ENCODE measurements around the gene HCAR3. TPM values are rescaled to one million over a fixed set of nuclear protein-coding genes. Genes with fewer than 3 reads are reported as not detected.
"Not testable (repeated sequence)": the region's sequence is repeated elsewhere in the genome, so short reads cannot be mapped to it uniquely, and the experiment has no call there.

HCAR3 gene
- polyA plus RNA-seq, 1 of the 3 experiments (the other 2 are of a cell fraction) = not detected

DNA sequence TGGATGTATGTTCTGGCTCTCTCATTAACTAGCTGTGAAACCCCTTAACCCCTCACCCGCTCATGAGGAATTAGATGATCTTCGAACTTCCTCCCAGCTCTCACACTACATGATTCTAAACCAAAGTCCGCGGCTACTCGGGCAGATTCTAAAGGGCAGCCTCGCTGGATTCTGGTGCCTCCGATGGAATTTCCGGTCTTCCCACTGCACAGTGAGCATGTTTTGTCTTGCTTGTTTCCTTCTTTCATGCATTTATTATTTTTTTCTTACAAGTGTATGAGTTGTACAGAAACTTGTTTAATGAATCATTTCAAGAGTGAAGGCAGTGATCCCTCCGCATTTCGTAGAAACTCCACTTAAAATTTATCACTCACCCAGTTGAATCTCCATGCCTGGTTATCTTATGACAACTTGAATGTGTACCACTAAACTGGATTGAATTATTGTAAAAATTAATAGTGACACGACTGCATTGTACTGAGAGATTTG is 4.5 kb upstream of the HCAR3 start (continued):
- TF ChIP-seq, protein P1, sequence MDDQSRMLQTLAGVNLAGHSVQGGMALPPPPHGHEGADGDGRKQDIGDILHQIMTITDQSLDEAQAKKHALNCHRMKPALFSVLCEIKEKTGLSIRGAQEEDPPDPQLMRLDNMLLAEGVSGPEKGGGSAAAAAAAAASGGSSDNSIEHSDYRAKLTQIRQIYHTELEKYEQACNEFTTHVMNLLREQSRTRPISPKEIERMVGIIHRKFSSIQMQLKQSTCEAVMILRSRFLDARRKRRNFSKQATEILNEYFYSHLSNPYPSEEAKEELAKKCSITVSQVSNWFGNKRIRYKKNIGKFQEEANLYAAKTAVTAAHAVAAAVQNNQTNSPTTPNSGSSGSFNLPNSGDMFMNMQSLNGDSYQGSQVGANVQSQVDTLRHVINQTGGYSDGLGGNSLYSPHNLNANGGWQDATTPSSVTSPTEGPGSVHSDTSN (IDR thresholded peaks at IDR 0.05) = no peak
- TF ChIP-seq POLR2AphosphoS5 (IDR thresholded peaks at IDR 0.05; ENCODE audit: low read depth, low read length) = no peak
- TF ChIP-seq, protein P2, sequence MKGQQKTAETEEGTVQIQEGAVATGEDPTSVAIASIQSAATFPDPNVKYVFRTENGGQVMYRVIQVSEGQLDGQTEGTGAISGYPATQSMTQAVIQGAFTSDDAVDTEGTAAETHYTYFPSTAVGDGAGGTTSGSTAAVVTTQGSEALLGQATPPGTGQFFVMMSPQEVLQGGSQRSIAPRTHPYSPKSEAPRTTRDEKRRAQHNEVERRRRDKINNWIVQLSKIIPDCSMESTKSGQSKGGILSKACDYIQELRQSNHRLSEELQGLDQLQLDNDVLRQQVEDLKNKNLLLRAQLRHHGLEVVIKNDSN (IDR thresholded peaks at IDR 0.05; ENCODE audit: borderline replicate concordance, low read depth) = no peak
- no peak for TF ChIP-seq FOXJ3 (CRISPR knock-in tag; IDR thresholded peaks at IDR 0.05)

DNA sequence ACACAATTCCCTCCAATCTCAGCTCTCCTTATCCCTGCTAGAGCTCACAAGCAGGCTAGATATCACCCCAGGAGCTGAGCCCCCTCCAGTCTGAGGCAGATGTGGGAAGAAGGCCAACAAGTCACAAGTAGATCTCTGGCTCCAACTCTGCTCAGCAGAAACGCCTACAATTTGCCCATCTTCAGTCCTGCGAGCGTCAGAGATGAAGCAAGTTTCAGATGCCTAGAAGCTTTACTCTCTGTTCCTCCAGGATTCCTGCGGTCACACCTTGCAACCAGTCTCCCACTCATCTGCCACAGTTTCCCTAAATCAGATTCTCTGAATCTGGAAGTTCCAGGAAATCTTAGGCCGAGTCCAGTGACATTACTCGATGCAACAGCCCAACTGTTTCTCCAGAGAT is 1.4 kb downstream of the HCAR3 start:
- H3K27me3 ChIP-seq (ENCODE audit: insufficient read depth); H3K79me2 ChIP-seq (ENCODE audit: insufficient read depth); H4K20me1 ChIP-seq (ENCODE audit: insufficient read depth); H2AFZ ChIP-seq (ENCODE audit: low read depth); H3K9me3 ChIP-seq; H3K9ac ChIP-seq; H3K4me2 ChIP-seq; H3K27ac ChIP-seq (ENCODE audit: low read depth in 2 of 2, low read length in 1 of 2); POLR2A ChIA-PET; H3F3A ChIP-seq (replicated peaks; ENCODE audit: insufficient read depth); H3K9me2 ChIP-seq; CTCF ChIA-PET; H3K4me1 ChIP-seq (ENCODE audit: control insufficient read depth in 1 of 2, insufficient read depth in 2 of 2, low read depth in 1 of 2, low read length in 1 of 2); H3K36me3 ChIP-seq (replicated peaks in 1 of 2; ENCODE audit: control insufficient read depth in 1 of 2, insufficient read depth in 2 of 2, low read length in 1 of 2); H3K4me3 ChIP-seq (ENCODE audit: low read depth in 2 of 2, low read length in 1 of 2); DNase-seq: not testable (repeated sequence)
- WGBS (ENCODE audit: low lambda C conversion rate) = 86% methylated on average over 6 of the region's 6 CpGs

DNA sequence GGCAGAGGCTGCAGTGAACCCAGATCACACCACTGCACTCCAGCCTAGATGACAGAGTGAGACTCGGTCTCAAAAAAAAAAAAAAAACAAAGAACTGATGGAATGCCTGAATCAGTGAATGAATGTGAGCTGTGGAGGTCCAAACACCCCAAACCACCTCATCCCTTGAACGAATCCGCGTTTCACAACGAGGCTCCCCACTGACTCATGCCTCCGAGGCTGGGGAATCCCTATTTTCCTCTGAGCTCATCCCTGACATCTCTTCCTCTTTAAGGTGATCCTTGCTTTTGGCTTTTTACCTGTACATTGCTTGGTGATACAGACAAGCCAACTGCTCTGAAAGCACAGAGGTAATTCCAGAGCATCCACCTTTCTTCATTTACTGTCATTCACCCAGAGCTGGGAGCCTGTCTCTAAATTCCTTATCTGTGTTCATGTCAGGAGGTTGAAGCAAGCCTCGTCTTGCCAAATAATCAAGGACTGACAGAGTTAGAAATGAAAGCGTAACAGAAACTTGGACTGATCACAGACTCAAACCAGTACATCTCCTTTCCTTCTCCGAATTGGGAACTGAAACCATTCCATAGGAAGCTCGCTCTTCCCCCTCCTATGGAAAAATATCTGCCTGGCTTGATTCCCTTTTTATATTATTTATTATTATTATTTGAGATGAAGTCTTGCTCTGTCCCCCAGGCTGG is 3.0 kb downstream of the HCAR3 start:
- CTCF ChIA-PET; H3K9me2 ChIP-seq; H3K4me3 ChIP-seq (ENCODE audit: low read depth in 2 of 2, low read length in 1 of 2); H3K27ac ChIP-seq (ENCODE audit: low read depth in 2 of 2, low read length in 1 of 2); DNase-seq; H4K20me1 ChIP-seq (ENCODE audit: insufficient read depth); H3K79me2 ChIP-seq (ENCODE audit: insufficient read depth); H3K27me3 ChIP-seq (ENCODE audit: insufficient read depth); H3K9me3 ChIP-seq; H3K4me1 ChIP-seq (ENCODE audit: control insufficient read depth in 1 of 2, insufficient read depth in 2 of 2, low read depth in 1 of 2, low read length in 1 of 2); POLR2A ChIA-PET; H3K36me3 ChIP-seq (replicated peaks in 1 of 2; ENCODE audit: control insufficient read depth in 1 of 2, insufficient read depth in 2 of 2, low read length in 1 of 2); H3K4me2 ChIP-seq; H2AFZ ChIP-seq (ENCODE audit: low read depth); H3F3A ChIP-seq (replicated peaks; ENCODE audit: insufficient read depth); H3K9ac ChIP-seq: not testable (repeated sequence)
- 91% methylated on average over 2 of the region's 10 CpGs for WGBS (ENCODE audit: low lambda C conversion rate)

DNA sequence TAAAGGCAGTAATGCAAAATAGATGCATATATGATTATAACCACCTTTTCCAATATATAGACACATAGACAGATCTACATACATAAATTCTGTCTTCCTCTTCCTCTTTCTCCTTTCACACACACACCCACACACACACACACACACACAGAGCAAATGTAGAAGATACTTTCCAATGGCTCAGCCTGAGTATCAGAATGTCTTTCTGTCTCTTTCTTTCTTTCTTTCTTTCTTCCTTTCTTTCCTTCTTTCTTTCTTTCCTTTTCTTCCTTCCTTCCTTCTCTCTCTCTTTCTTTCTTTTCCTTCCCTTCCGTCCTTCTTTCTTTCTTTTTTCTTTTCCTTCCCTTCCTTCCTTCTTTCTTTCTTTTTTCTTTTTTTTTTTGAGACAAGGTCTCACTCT is 5.3 kb downstream of the HCAR3 start:
- H3K27ac ChIP-seq (ENCODE audit: low read depth in 2 of 2, low read length in 1 of 2); H2AFZ ChIP-seq (ENCODE audit: low read depth); H3F3A ChIP-seq (replicated peaks; ENCODE audit: insufficient read depth); H4K20me1 ChIP-seq (ENCODE audit: insufficient read depth); POLR2A ChIA-PET; H3K9ac ChIP-seq; H3K4me2 ChIP-seq; H3K27me3 ChIP-seq (ENCODE audit: insufficient read depth); H3K4me3 ChIP-seq (ENCODE audit: low read depth in 2 of 2, low read length in 1 of 2); H3K79me2 ChIP-seq (ENCODE audit: insufficient read depth); H3K9me3 ChIP-seq; H3K4me1 ChIP-seq (ENCODE audit: control insufficient read depth in 1 of 2, insufficient read depth in 2 of 2, low read depth in 1 of 2, low read length in 1 of 2); DNase-seq; H3K36me3 ChIP-seq (replicated peaks in 1 of 2; ENCODE audit: control insufficient read depth in 1 of 2, insufficient read depth in 2 of 2, low read length in 1 of 2); H3K9me2 ChIP-seq; CTCF ChIA-PET: not testable (repeated sequence)
- WGBS (ENCODE audit: low lambda C conversion rate) = 84% methylated on average over 1 of the region's 1 CpG

DNA sequence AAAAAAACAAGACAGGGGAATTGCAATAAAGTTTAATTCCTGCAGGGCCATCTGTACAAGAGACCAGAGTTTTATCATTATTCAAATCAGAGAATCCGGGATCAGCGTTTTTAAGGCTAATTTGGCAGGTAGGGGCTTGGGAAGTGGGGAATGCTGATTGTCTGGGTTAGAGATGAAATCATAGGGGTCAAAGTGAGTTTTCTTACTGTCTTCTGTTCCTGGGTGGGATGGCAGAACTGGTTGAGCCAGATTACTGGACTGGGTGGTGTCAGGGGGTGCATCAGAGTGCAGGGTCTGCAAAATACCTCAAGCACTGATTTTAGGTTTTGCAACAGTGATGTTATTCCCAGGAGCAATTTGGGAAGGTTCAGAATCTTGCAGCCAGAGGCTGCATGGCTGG is 6.3 kb downstream of the HCAR3 start:
- POLR2A ChIA-PET; H3K27ac ChIP-seq (ENCODE audit: low read depth in 2 of 2, low read length in 1 of 2); H2AFZ ChIP-seq (ENCODE audit: low read depth); H4K20me1 ChIP-seq (ENCODE audit: insufficient read depth); H3K27me3 ChIP-seq (ENCODE audit: insufficient read depth); H3K36me3 ChIP-seq (replicated peaks in 1 of 2; ENCODE audit: control insufficient read depth in 1 of 2, insufficient read depth in 2 of 2, low read length in 1 of 2); DNase-seq; CTCF ChIA-PET; H3K4me3 ChIP-seq (ENCODE audit: low read depth in 2 of 2, low read length in 1 of 2); H3K79me2 ChIP-seq (ENCODE audit: insufficient read depth); H3K4me1 ChIP-seq (ENCODE audit: control insufficient read depth in 1 of 2, insufficient read depth in 2 of 2, low read depth in 1 of 2, low read length in 1 of 2); H3K9me2 ChIP-seq; H3F3A ChIP-seq (replicated peaks; ENCODE audit: insufficient read depth); H3K9ac ChIP-seq; H3K4me2 ChIP-seq; H3K9me3 ChIP-seq: not testable (repeated sequence)
- WGBS (ENCODE audit: low lambda C conversion rate) = 56% methylated on average over 2 of the region's 2 CpGs

DNA sequence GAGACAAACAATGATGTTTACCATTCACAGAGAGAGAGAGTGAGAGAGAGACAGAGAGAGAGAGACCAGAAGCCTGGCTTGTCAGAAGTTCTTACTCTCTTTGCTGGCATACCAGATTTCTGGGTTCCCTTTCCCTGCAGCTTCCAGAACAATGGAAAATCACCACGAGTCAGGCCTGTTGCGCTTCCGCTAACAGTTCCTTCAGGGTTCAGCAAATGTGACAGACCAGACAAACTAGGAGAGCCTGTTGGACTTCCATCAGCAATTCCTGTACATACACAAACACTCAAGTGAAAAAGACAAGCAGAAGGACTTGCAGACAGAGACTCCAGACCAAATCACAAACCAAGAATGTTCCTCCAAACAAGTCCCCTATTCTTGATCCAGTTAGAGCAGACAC is 7.3 kb downstream of the HCAR3 start:
- CTCF ChIA-PET; H3K4me2 ChIP-seq; DNase-seq; H3K4me1 ChIP-seq (ENCODE audit: control insufficient read depth in 1 of 2, insufficient read depth in 2 of 2, low read depth in 1 of 2, low read length in 1 of 2); H3K4me3 ChIP-seq (ENCODE audit: low read depth in 2 of 2, low read length in 1 of 2); H3K9ac ChIP-seq; POLR2A ChIA-PET; H3K9me3 ChIP-seq; H3K9me2 ChIP-seq; H2AFZ ChIP-seq (ENCODE audit: low read depth); H3F3A ChIP-seq (replicated peaks; ENCODE audit: insufficient read depth); H3K36me3 ChIP-seq (replicated peaks in 1 of 2; ENCODE audit: control insufficient read depth in 1 of 2, insufficient read depth in 2 of 2, low read length in 1 of 2); H3K27me3 ChIP-seq (ENCODE audit: insufficient read depth); H3K27ac ChIP-seq (ENCODE audit: low read depth in 2 of 2, low read length in 1 of 2); H4K20me1 ChIP-seq (ENCODE audit: insufficient read depth); H3K79me2 ChIP-seq (ENCODE audit: insufficient read depth): not testable (repeated sequence)
- no CpG with 5 or more reads among the region's 3 CpGs for whole genome bisulfite sequencing (ENCODE audit: low lambda C conversion rate)
